HepG2 (cell line): Measurements from ENCODE around the gene MYLK. TPM values are rescaled to one million over a fixed set of nuclear protein-coding genes. Genes with fewer than 3 reads are reported as not detected.

ENCODE experiments used
- CENPT ChIP-seq: sonication (generic); formaldehyde crosslinking; IDR thresholded peaks from 2 replicates; pipeline ENCODE4 v1.8.0; 2022; ENCODE audit warnings: low read depth, mild to moderate bottlenecking, moderate library complexity, missing genetic modification reagents
- DNMT3B ChIP-seq: conservative IDR thresholded peaks from 2 replicates; pipeline ENCODE4 v1.6.1; 2016; ENCODE audit warnings: missing biosample characterization, control low read depth
- EP300 ChIP-seq, 3 experiments: sonication (generic) in 1 of 3; formaldehyde crosslinking in 1 of 3; IDR thresholded peaks; 2 replicates each; pipeline versions ENCODE4 v1.5.1 to v1.6.1; 2011 to 2020; ENCODE audit warnings: low read depth in 2 of 3, low read length in 2 of 3, borderline replicate concordance in 1 of 3, improper control_type of control experiment in 1 of 3, mild to moderate bottlenecking in 1 of 3, missing genetic modification reagents in 1 of 3, moderate library complexity in 1 of 3
- FOXA1 ChIP-seq, 2 experiments: fragments of 450-650 bp in 1 of 2; sonication (generic) in 1 of 2; formaldehyde crosslinking in 1 of 2; IDR thresholded peaks; 2 replicates each; pipeline versions ENCODE4 v1.4.0 to v1.6.1; 2016 to 2020; ENCODE audit warnings: missing genetic modification reagents in 1 of 2
- HNRNPL ChIP-seq: fragments of 200-400 bp; formaldehyde crosslinking; IDR thresholded peaks from 2 replicates; pipeline ENCODE4 v1.6.1; 2017; ENCODE audit warnings: mild to moderate bottlenecking, low read depth, low read length
- KAT7 ChIP-seq: IDR thresholded peaks from 2 replicates; pipeline ENCODE4 v1.6.1; 2018; ENCODE audit warnings: borderline replicate concordance, missing compliant biosample characterization
- KDM1A ChIP-seq: IDR thresholded peaks from 2 replicates; pipeline ENCODE4 v1.6.1; 2016; ENCODE audit warnings: missing compliant biosample characterization
- PAF1 ChIP-seq: IDR thresholded peaks from 2 replicates; pipeline ENCODE4 v1.6.1; 2016; ENCODE audit warnings: missing genetic modification reagents, missing compliant biosample characterization
- RARA ChIP-seq: IDR thresholded peaks from 2 replicates; pipeline ENCODE4 v1.6.1; 2016; ENCODE audit warnings: missing genetic modification reagents, missing compliant biosample characterization
- SALL1 ChIP-seq: sonication (generic); formaldehyde crosslinking; IDR thresholded peaks from 2 replicates; pipeline ENCODE4 v1.8.0; 2022; ENCODE audit warnings: mild to moderate bottlenecking, missing genetic modification reagents
- SSRP1 ChIP-seq: IDR thresholded peaks from 2 replicates; pipeline ENCODE4 v1.6.1; 2016; ENCODE audit warnings: control low read depth
- STAT5B ChIP-seq: sonication (generic); formaldehyde crosslinking; IDR thresholded peaks from 2 replicates; pipeline ENCODE4 v1.4.0; 2020; ENCODE audit warnings: missing genetic modification reagents
- ZFP36L1 ChIP-seq: sonication (generic); formaldehyde crosslinking; IDR thresholded peaks from 2 replicates; pipeline ENCODE4 v1.8.0; 2022; ENCODE audit warnings: mild to moderate bottlenecking, missing genetic modification reagents, moderate library complexity
- ZNF230 ChIP-seq: sonication (generic); formaldehyde crosslinking; IDR thresholded peaks from 2 replicates; pipeline ENCODE4 v1.4.0; 2020; ENCODE audit warnings: mild to moderate bottlenecking, missing genetic modification reagents
- ZNF550 ChIP-seq: sonication (generic); formaldehyde crosslinking; IDR thresholded peaks from 2 replicates; pipeline ENCODE4 v1.4.0; 2020; ENCODE audit warnings: mild to moderate bottlenecking, missing genetic modification reagents, borderline replicate concordance
- ZNF563 ChIP-seq: sonication (generic); formaldehyde crosslinking; IDR thresholded peaks from 2 replicates; pipeline ENCODE4 v1.8.0; 2022; ENCODE audit warnings: mild to moderate bottlenecking, moderate library complexity, missing genetic modification reagents
- ZNF670 ChIP-seq: sonication (generic); formaldehyde crosslinking; IDR thresholded peaks from 2 replicates; pipeline ENCODE4 v1.8.0; 2022; ENCODE audit warnings: mild to moderate bottlenecking, missing genetic modification reagents, borderline replicate concordance
- ZSCAN5A ChIP-seq: sonication (generic); formaldehyde crosslinking; IDR thresholded peaks from 2 replicates; pipeline ENCODE4 v1.8.0; 2022; ENCODE audit warnings: mild to moderate bottlenecking, missing genetic modification reagents, borderline replicate concordance
- polyA plus RNA-seq, 8 experiments: library from polyadenylated mRNA; depleted of rRNA in 3 of 8; stranded (reverse) in 7 of 8; unstranded in 1 of 8; fragments of >200 nt; fragmentation: Illumina TruSeq in 4 of 8; extraction: Trizol in 4 of 8; gene quantifications; 2 replicates each; pipeline versions ENCODE4 v1.2.1 to v1.2.3, GENCODE V29; 2011 to 2016; ENCODE audit warnings: low read depth in 4 of 8, missing spikeins in 1 of 8, mixed read lengths in 1 of 8; ENCODE audit not compliant: insufficient read depth in 1 of 8
- total RNA-seq, 5 experiments: library from RNA; depleted of rRNA; stranded (reverse); fragments of >200 nt; fragmentation: Illumina TruSeq; extraction: Trizol; gene quantifications; 2 replicates each; pipeline ENCODE4 v1.2.3, GENCODE V29; 2016; ENCODE audit warnings: low read depth in 1 of 5
- TF ChIP-seq, protein P1 (sequence below): sonication (generic); formaldehyde crosslinking; IDR thresholded peaks from 2 replicates; pipeline ENCODE4 v1.5.1; 2020; ENCODE audit warnings: missing genetic modification reagents, mild to moderate bottlenecking, borderline replicate concordance
- TF ChIP-seq, protein P2 (sequence below): sonication (generic); formaldehyde crosslinking; IDR thresholded peaks from 2 replicates; pipeline ENCODE4 v1.4.0; 2020; ENCODE audit warnings: missing genetic modification reagents, mild to moderate bottlenecking, borderline replicate concordance
- TF ChIP-seq, protein P3 (sequence below): IDR thresholded peaks from 2 replicates; pipeline ENCODE4 v1.6.1; 2012; ENCODE audit warnings: low read depth, low read length, improper control_type of control experiment

The MYLK gene
- total and polyA plus RNA-seq, 2 of the 13 experiments (the other 11 are each of a cell fraction or from before 2014, with no cell fraction given) = 10.6 to 34.9 TPM

- TF ChIP-seq ZSCAN5A (peak; percentile 20; the same call in 1 of the 2 replicates), DNMT3B (CRISPR knock-in tag) (0 out of 2 replicates have a peak, but pooled peaks have one; percentile 83), HNRNPL (no peak), SSRP1 (no peak), KDM1A (CRISPR knock-in tag) (no peak), STAT5B (CRISPR knock-in tag) (no peak), SALL1 (CRISPR knock-in tag) (peak; percentile 88), PAF1 (CRISPR knock-in tag) (no peak), RARA (peak; percentile 84), ZNF563 (CRISPR knock-in tag) (no peak), ZNF550 (CRISPR knock-in tag) (no peak), FOXA1 (IDR thresholded peaks at IDR 0.05) (no peak), FOXA1 (CRISPR knock-in tag; IDR thresholded peaks at IDR 0.05) (no peak), KAT7 (CRISPR knock-in tag) (no peak; the same call in 1 of the 2 replicates), ZFP36L1 (CRISPR knock-in tag) (no peak), ZNF670 (CRISPR knock-in tag) (peak; percentile 24; the same call in 1 of the 2 replicates), ZNF230 (CRISPR knock-in tag) (no peak), CENPT (no peak), EP300 (IDR thresholded peaks at IDR 0.05; ENCODE audit: low read depth in 2 of 2, low read length in 2 of 2) (peak; percentile 68 to 79; a peak in 3 of 4 replicates), EP300 (CRISPR knock-in tag; IDR thresholded peaks at IDR 0.05; ENCODE audit: borderline replicate concordance) (peak; percentile 68; the same call in 1 of the 2 replicates)
- TF ChIP-seq, protein P1, sequence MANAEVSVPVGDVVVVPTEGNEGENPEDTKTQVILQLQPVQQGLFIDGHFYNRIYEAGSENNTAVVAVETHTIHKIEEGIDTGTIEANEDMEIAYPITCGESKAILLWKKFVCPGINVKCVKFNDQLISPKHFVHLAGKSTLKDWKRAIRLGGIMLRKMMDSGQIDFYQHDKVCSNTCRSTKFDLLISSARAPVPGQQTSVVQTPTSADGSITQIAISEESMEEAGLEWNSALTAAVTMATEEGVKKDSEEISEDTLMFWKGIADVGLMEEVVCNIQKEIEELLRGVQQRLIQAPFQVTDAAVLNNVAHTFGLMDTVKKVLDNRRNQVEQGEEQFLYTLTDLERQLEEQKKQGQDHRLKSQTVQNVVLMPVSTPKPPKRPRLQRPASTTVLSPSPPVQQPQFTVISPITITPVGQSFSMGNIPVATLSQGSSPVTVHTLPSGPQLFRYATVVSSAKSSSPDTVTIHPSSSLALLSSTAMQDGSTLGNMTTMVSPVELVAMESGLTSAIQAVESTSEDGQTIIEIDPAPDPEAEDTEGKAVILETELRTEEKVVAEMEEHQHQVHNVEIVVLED = no peak
- TF ChIP-seq, protein P2, sequence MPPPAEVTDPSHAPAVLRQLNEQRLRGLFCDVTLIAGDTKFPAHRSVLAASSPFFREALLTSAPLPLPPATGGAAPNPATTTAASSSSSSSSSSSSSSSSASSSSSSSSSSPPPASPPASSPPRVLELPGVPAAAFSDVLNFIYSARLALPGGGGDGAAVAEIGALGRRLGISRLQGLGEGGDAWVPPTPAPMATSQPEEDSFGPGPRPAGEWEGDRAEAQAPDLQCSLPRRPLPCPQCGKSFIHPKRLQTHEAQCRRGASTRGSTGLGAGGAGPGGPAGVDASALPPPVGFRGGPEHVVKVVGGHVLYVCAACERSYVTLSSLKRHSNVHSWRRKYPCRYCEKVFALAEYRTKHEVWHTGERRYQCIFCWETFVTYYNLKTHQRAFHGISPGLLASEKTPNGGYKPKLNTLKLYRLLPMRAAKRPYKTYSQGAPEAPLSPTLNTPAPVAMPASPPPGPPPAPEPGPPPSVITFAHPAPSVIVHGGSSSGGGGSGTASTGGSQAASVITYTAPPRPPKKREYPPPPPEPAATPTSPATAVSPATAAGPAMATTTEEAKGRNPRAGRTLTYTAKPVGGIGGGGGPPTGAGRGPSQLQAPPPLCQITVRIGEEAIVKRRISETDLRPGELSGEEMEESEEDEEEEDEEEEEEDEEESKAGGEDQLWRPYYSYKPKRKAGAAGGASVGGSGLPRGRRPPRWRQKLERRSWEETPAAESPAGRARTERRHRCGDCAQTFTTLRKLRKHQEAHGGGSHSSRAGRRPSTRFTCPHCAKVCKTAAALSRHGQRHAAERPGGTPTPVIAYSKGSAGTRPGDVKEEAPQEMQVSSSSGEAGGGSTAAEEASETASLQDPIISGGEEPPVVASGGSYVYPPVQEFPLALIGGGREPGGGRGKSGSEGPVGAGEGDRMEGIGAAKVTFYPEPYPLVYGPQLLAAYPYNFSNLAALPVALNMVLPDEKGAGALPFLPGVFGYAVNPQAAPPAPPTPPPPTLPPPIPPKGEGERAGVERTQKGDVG (CRISPR knock-in tag) = no peak
- TF ChIP-seq, protein P3, sequence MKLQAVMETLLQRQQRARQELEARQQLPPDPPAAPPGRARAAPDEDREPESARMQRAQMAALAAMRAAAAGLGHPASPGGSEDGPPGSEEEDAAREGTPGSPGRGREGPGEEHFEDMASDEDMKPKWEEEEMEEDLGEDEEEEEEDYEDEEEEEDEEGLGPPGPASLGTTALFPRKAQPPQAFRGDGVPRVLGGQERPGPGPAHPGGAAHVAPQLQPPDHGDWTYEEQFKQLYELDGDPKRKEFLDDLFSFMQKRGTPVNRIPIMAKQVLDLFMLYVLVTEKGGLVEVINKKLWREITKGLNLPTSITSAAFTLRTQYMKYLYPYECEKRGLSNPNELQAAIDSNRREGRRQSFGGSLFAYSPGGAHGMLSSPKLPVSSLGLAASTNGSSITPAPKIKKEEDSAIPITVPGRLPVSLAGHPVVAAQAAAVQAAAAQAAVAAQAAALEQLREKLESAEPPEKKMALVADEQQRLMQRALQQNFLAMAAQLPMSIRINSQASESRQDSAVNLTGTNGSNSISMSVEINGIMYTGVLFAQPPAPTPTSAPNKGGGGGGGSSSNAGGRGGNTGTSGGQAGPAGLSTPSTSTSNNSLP = no peak
These were observed 133.3 kb downstream of the MYLK start (continued) for GRCh38 chr3:123750659-123751420.
